ENCODE measurements around the gene GALNT15.

GRCh38 chr3:16234281-16234680 is 59.8 kb downstream of the GALNT15 start:
- TF ChIP-seq, protein P1, sequence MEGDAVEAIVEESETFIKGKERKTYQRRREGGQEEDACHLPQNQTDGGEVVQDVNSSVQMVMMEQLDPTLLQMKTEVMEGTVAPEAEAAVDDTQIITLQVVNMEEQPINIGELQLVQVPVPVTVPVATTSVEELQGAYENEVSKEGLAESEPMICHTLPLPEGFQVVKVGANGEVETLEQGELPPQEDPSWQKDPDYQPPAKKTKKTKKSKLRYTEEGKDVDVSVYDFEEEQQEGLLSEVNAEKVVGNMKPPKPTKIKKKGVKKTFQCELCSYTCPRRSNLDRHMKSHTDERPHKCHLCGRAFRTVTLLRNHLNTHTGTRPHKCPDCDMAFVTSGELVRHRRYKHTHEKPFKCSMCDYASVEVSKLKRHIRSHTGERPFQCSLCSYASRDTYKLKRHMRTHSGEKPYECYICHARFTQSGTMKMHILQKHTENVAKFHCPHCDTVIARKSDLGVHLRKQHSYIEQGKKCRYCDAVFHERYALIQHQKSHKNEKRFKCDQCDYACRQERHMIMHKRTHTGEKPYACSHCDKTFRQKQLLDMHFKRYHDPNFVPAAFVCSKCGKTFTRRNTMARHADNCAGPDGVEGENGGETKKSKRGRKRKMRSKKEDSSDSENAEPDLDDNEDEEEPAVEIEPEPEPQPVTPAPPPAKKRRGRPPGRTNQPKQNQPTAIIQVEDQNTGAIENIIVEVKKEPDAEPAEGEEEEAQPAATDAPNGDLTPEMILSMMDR (IDR thresholded peaks at IDR 0.05) = no peak
- TF ChIP-seq POLR2A (IDR thresholded peaks at IDR 0.05) = no peak

All from heart left ventricle (tissue), 13 donors.